HG03469 (cell line): ENCODE results near the gene MPG.

Source experiments
- ATAC-seq: cut with Tn5 transposase; IDR thresholded peaks from one replicate; pipeline ENCODE4 v1.9.1; 2021; ENCODE audit warnings: mild to moderate bottlenecking, moderate library complexity, moderate number of reproducible peaks; ENCODE audit not compliant: unreplicated experiment

MPG gene

DNA sequence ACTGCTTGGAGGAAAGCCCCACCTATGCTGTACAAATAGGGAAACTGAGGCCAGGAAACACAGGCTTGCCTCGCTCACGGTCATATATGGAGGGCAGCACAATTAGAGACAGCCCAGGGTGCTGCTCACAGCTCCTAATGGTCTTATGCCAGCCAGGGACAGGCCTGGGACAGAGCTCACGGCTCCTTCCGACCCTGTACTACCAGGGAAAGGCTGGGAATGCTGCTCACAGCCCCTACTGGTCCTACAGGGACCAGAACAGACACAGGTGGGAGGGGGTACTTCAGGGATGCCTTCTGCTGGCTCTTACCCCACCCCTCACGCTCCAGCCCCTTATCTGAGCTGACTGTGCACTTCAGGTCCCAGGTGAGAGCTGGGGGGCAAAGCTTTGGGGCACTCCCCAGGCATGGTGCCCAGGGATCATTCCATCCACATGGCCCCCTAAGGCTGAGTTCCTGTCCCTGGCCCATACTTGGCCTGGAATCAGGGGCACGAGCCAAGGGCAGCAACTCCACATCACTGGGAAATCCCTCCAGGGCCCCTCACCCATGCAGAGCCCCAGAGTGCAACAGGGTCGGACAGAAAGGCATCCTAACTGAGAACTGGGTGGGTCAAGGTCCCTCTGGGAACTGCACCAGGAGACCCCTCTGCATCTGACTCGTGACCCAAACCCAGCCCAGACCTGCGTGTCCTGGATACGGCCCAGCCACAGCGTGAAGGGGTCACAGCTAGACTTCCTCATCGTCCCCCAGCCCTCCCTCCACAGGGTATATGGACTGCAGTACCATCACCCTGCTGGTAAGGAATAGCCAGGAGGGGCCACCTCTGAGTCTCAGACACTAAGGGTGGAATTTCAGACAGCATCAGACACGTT lies 11.5 kb upstream of the MPG start:
- ATAC-seq: no peak

DNA sequence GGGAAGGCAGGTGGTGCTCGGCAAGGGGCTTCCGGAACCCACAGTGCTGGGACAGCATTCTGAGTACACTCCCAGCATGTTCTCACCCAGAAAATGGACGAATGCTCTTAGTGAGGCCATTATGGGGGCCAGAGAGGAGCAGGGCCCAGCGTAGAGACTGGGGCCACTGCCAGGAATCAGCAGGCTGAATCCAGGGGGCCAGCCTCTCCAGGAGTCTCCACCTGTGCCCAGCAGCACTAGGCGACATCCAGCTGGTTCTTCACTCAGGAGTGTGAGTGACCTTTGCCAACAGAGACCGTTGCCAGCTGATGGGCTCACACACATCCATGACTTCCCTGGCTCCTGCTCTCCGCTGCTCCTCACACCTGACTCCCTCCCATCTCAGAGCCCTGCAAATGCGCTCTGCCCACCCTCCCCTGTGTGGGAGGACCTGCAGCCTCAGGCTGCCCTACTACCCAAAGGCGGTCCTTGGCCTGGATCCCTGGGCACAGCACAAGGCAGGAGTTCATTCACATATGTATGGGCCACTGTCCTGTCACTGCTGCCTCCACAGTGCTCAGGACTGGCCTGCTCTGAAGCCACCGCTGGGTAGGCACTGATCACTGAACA lies 10.7 kb upstream of the MPG start:
- ATAC-seq: no peak

DNA sequence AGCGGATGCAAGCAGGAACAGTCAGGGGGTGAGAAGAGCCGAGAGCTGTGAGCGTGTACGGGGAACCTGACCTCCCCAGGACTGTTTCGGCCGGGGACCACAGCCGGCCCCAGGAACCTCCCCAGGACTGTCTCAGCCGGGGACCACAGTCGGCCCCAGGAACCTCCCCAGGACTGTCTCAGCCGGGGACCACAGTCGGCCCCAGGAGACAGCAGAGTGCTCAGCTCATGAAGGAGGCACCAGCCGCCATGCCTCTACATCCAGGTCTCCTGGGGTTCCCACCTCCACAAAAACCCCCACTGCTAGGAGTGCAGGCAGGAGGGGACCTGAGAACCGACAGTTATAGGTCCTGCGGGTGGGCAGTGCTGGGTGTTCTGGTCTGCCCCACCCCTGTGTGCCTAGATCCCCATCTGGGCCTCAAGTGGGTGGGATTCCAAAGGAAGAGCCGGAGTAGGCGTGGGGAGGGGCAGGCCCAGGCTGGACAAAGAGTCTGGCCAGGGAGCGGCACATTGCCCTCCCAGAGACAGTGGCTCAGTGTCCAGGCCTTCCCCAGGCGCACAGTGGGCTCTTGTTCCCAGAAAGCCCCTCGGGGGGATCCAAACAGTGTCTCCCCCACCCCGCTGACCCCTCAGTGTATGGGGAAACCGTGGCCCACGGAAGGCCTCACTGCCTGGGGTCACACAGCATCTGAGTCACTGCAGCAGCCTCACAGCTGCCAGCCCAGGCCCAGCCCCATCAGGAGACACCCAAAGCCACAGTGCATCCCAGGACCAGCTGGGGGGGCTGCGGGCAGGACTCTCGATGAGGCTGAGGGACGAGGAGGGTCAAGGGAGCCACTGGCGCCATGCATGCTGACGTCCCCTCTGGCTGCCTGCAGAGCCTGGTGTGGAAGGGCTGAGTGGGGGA lies 9.9 kb upstream of the MPG start:
- no peak for ATAC-seq

DNA sequence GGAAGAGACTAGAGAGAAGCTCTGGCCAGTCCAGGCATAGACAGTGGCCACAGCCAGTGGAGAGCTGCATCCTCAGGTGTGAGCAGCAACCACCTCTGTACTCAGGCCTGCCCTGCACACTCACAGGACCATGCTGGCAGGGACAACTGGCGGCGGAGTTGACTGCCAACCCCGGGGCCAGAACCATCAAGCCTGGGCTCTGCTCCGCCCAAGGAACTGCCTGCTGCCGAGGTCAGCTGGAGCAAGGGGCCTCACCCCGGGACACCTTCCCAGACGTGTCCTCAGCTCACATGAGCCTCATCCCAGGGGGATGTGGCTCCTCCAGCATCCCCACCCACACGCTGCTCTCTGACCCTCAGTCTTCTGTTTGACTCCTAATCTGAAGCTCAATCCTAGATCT lies 8.8 kb upstream of the MPG start:
- ATAC-seq: no peak

DNA sequence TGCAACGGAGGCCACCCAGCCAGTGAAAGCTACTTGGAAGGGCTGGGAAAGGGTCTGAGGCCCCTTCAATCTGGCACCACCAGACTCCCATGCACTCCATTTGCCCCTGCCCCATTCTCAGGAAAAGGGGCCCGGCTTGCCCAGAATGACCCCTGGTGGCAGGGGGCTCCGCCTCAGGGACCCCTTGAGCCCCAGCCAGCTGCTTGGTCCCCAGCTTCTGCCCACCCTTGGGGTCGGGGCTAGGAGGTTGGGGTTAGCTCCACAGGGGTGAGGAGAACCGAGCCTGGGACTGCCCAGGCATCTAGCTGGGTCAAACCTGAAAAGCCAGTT lies 6.8 kb upstream of the MPG start:
- ATAC-seq: no peak

DNA sequence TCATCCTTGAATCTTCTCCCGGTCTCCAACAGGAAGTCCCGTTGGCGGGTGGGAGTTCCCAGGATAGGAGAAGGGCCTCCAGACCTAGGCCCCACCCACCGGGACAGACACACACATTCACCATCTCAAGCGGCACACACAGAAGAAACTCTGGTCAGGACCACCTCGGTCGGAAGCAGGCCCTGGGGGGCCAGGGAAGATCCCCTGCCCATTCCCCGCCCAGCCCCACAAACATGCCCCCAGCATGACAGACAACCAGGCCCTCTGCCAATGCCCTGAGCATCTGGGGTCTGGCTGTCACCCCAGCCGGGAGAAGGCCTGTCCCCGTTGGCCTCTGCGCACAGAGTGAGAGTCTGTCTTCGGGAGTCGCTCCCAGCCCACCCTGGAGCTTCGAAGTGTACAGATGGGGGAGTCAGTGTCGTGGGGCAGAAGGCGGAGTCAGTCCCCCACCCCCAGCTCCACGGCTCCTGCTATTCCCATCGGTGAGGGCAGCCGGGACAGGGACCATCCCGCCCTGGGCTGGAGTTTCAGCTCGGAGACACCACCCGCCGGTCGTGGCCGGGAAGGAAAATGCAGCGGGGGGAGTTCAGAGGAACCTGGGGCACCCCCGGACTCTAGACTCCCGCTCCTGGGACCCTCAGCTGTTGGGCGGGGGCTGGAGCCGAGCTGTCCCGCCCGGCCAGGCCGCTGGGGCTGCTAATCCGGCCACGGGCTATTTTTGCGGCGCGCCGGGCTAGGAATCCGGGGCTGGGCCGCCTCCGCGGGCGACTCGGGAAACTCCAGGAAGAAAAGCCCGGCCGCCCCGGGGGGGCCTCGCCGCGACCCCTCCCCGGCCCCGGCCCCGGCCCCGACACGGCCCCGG lies 6.3 kb upstream of the MPG start:
- ATAC-seq: no peak

DNA sequence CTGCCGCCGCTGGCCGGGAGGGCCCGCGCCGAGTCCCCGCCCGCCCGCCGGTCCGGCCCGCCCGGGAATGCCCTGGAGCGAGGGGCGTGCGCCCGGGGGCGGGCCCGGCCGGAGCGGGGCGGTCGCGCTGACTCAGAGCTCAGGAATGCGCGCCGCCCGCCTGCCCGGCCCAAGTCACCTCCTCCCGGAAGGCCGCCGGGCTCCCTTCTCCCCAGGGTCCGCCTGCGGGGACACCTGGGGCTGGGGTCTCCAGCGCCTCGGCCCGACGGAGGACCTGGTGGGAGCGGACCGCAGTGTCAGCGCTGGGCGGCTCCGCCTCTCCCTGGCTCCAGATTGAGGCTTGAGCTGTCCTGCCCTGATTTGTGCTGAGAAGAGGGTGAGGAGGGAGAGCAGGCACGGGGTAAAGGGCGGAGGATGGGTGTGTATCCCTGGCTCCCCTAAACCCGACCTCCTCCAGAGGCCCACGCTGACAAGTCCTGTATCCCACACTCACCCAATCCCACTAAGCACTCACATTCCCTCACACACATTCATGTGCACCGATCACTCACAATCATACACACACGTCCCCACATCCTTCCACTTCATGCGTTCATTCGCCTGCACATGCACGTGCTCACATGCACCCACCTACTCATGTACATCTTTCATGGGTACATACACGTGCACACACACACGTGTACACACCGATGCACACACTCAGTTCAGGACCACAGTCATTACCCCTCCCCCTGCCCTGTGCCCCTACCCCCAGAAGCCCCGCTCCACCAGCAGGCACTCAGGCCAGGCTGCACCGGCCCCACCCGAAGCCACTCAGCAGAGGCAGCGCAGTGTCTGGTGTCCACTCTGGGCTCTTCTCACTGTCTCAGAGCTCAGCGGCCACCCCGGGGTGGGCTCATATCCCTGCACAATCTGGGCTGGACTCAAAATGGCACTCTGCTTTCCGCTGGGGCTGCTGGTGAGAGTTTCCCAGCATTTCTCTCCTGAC lies 5.2 kb upstream of the MPG start, which contains the start of gene RHBDF1:
TSS of gene RHBDF1 (minus strand) at position 71 of the 988 bp plus-strand sequence. CDS start 7,616 bp downstream, outside the sequence.
- no peak for ATAC-seq

DNA sequence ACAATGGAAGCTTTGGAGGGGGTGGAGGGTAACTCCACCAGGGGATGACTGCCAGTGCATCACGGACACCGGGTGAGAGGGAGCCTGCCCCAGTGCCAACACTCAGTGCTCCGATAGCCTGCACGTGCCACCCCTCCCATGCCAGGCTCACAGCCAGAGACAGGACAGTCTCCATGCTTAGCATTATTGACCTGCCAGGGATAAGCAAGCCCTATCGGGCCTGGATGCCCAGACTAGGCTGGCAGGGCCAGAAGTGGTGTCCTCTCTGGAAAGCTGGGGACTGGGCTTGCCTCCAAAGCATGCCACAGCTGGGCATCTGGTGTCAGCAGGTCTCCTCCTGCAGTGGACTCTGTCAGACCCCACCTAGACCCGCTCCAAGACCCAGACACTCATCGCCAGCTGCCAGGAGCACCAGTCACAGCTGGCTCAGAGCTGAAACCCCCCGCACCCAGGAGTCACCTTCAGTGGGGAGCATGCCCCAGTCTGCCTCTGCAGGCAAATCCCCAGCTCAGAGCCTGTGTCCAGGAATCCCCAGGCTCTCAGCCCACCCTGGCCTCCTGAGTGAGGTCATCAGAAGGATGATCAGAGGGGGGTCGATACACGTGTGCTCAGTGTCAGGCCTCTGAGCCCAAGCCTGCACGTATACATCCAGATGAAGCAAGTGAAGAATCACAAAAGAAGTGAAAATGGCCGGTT lies 3.8 kb upstream of the MPG start:
- no peak for ATAC-seq

DNA sequence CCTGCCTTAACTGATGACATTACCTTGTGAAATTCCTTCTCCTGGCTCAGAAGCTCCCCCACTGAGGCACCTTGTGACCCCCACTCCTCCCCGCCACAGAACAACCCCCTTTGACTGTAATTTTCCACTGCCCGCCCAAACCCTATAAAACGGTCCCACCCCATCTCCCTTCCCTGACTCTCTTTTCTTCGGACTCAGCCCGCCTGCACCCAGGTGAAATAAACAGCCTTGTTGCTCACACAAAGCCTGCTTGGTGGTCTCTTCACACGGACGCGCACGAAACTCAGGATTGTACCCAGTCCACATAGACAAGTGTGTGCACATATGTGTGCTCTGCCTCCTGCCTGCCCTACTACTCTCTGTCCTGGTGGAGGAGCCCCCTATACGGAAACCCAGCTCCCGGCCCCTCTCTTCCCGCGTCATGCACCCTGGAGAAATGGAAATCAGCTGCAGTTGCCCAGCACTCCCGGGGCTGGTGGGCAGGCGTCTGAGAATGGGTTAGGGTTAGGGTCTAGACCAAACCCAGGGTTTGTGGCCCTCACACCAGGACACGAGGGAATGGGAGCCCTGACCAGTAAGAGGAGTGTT lies 3.2 kb upstream of the MPG start:
- no peak for ATAC-seq

DNA sequence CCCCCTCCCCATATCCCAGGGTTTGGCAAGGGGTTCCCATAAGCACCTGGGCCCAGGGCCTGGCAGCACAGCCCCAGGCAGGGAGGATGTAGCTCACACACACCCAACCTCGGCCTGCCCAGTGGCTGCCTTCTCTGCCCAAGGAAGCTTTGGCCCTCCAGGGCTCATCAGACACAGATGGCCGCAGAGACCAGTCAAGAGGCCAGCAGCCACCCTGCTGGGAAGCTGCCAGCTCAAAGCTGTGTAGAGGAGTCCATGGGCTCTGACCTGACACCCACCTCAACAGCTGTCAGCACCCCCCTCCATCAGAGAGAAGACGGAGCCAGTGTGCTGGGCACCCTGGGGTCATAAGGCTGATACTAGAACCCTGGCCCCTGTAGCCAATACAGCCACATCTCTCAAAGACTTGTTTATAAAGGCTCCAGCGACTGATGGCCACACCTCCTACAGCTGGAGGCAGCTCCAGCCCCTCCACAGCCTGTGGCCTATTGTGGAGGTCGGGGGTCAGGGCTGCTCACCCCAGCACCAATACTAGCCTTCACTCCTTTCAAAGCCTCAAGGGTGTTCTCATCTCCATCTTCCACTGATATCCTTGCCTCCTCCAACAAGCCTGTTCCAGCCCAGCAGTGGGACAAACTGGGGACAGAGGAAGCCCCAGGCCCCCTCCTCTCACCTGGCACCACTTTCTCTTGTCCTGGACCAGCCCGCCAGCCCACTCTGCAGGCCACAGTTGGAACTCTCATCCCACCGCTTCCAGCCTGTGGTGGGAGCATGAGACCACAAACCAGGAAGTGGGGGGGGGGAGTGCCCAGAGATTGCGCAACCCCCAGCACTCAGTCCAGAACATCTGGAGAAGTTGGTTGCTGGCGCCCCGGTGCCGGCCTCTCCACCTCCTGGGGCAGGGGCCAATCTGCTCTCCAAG lies 2.2 kb upstream of the MPG start:
- no peak for ATAC-seq

DNA sequence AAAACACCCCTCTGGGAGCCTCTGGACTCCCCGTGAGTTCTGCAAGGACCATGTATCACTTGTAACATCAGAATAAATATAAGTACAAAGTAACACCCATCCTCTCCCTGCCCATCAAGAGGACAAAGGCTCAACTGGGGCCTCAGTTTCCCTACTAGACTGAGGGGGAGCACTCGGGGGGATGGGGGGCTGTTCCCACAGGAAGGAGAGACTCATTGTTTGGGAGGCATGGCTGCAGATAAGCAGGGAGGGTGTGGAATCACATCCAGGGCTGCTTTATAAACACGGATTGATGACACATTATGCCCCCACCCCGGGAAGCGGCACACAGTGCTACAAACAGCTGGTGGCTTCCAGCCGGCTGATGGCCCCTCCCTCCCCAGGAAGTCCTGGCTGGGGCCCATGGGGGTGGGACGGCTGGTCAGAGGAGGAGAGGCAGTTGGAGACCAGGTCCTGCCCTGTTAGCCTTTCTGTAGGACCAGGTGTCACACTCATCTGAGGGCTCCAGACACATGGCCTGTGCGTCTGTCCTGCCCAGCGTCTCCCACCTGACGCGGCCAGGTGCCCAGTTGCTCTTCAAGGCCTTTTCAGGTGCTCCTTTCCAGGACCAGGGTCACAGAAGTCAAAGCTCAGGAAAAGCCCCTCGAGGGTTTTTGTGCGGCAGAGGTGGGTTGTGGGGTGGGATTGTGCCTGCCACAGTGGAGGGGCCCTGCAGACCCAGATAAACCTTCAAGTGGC lies 1.3 kb upstream of the MPG start:
- no peak for ATAC-seq

DNA sequence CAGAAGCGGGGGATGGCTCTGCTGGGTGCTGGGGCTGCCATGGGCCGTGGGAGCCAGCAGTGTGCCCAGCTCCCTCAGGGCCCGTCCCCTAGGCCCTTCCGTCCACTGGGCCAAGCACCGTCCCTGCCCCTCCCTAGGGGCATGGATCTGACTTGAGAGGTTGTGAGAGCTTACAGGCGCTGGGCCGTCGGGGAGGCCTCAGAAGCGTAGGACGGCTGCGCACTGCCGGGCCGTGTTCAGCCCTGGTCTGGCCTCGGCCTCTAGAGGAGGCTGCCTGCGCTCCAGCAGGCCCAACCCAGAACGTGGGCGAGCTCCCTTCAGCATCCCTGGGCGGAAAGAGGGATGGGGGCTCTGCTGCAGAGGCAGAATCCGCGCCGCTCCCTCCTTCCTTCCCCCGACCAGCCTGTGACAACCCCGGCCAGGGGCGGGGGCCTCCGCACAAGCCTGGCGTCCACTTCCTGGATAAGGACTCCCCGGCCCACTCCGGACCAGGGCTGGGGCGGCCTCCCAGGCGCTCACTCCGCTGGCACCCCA lies 685 bp upstream of the MPG start:
- no peak for ATAC-seq

DNA sequence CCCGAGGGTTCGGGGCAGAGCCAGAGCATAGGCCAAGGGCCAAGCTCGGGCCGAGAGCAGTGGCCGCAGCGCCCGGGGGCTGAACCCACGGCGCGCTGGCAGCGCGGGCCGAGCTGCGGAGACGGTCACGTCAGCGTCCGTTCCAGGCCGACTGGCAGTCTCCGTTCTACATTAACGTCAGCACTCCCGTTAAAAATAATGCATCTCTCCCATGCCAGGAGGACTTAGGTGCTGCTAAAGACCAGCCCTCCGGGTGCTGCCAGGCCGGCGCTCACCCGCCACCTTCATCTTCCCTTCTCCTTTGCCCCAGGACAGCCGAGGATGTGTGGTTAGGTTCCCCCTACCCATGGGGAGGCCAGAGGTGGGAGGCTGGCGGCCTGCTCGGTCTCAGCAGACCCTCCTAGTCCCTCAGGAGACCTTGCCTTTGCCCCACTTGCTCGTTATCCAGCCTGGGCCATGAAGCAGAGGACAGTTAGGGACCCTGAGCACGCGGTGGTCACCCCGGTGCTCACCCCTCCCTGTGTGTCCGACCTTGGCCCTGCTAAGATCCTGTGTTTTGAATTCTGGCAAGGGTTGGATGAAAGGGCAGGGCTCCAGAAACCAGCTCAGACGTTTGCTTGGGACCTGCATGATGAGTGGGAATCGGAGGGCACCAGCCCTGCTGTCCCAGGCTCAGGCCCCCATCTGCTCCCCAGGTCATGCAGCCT lies 572 bp downstream of the MPG start:
- peak; percentile 10 for ATAC-seq

DNA sequence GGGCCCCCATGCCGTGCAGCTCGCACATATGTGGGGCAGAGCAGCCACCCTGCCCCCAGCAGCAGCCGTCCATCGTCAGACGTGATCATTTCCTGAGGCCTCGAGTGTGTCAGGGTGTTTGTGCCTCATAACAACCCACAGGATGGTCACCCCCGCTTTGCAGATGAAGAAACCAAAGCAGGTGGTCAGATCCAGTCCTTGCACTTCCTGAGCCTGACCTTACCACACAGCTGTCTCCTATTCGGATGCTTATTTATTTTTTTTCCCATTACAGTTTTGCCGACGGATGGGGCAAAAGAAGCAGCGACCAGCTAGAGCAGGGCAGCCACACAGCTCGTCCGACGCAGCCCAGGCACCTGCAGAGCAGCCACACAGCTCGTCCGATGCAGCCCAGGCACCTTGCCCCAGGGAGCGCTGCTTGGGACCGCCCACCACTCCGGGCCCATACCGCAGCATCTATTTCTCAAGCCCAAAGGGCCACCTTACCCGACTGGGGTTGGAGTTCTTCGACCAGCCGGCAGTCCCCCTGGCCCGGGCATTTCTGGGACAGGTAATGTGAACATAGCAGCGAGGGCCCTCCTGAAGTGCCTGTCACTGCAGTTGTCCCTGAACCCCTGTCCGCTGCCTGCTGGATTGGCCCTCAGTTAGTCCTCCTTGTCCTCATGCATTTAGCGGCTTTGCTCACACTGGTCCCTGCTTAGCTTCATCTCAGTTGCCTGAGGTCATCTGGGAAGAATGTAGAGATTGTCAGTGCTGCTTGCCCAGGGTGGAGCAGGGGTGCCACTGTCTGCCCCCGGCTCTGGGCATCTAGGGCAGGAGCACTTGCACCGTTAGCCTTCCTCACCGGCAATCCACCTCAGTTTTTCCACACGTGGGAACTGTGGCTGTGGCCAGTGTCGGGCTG lies 1.4 kb downstream of the MPG start:
- ATAC-seq: no peak
